Umbilical cord (tissue), 2 donors: Measurements from ENCODE around the gene TAF4. TPM values are rescaled to one million over a fixed set of nuclear protein-coding genes. Genes with fewer than 3 reads are reported as not detected.
"Not testable (repeated sequence)": the region's sequence is repeated elsewhere in the genome, so short reads cannot be mapped to it uniquely, and the experiment has no call there.

Source experiments
- DNase-seq: peaks from one replicate; pipeline ENCODE4 v3.0.0-alpha.2; 2015; ENCODE audit warnings: low spot score
- total RNA-seq: library from RNA; depleted of rRNA; stranded (reverse); fragments of >200 nt; gene quantifications from one replicate; pipeline ENCODE4 v1.2.3, GENCODE V29; 2014; ENCODE audit warnings: low replicate concordance; ENCODE audit not compliant: insufficient read depth

Gene TAF4
- total RNA-seq, 1 donor from 2014 or later: 16.4 TPM

- no peak for DNase-seq
These were observed 9.3 kb downstream of the TAF4 start for GRCh38 chr20:62056377-62056776.

- not testable (repeated sequence) for DNase-seq
These were observed 9.9 kb downstream of the TAF4 start for GRCh38 chr20:62055862-62056115.

DNA sequence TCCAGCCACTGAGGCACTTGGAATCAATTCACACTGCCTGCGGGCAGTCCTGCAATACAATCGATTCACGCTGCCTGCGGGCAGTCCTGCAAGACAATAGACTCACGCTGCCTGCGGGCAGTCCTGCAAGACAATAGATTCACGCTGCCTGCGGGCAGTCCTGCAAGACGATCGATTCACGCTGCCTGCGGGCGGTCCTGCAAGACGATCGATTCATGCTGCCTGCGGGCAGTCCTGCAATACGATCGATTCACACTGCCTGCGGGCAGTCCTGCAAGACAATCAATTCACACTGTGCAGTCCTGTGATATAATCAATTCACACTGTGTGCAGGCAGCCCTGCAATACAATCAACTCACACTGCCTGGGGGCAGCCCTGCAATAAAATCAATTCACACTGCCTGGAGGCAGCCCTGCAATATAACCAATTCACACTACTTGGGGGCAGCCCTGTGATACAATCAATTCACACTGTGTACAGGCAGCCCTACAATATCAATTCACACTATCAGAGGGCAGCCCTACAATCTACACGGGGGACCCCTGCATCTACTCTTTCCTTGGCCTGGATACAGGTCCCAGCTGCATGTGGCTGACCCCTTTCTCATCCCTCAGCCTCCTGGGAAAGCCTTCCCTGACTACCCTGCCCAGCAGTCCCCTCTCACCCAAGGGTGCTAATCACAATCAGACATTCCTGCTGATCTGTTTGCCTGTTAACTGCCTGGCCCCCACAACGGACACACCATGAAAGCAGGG is 10.4 kb downstream of the TAF4 start:
- DNase-seq: no peak

GRCh38 chr20:62054451-62054953 is 11.2 kb downstream of the TAF4 start:
- no peak for DNase-seq

- DNase-seq: no peak
These were observed 12.1 kb downstream of the TAF4 start for GRCh38 chr20:62053465-62054196.

GRCh38 chr20:62052842-62053464 is 12.7 kb downstream of the TAF4 start:
- DNase-seq: no peak

GRCh38 chr20:62052336-62052841 is 13.3 kb downstream of the TAF4 start:
- DNase-seq: no peak

DNA sequence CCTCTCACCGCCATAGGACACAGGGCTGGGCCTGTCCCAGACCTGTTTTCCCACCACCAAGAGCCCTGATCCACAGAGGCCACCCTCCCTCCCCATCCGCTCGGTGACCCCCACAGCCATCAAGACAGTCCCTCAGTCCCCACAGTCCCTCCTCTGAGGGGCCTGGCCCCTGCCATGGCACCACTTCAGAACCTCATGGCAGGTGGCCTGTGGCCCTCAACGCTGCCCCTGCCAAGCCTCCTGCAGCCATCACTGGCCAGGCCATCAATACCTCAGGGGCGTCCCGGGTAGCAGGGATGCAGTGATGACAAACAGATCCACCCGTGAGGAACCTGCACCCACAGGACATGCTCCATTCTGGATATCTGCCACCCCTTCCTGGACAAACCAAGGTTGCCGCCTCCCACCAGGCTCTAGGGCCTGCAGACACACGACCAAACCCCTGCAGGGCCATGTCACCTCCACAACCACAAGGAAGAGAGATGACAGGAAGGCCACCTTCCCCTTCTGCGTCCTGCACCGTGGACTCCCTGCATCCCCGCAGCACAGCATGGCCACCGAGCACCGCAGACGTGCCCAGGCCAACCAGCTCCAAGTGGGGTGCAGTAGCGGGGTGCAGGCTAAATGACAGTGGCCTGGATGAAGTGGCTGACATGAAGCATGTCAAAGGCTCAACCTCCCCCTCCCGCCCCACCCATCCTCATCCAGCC is 14.0 kb downstream of the TAF4 start:
- DNase-seq: no peak

GRCh38 chr20:62051144-62051543 is 14.5 kb downstream of the TAF4 start:
- DNase-seq: peak; percentile 49

DNA sequence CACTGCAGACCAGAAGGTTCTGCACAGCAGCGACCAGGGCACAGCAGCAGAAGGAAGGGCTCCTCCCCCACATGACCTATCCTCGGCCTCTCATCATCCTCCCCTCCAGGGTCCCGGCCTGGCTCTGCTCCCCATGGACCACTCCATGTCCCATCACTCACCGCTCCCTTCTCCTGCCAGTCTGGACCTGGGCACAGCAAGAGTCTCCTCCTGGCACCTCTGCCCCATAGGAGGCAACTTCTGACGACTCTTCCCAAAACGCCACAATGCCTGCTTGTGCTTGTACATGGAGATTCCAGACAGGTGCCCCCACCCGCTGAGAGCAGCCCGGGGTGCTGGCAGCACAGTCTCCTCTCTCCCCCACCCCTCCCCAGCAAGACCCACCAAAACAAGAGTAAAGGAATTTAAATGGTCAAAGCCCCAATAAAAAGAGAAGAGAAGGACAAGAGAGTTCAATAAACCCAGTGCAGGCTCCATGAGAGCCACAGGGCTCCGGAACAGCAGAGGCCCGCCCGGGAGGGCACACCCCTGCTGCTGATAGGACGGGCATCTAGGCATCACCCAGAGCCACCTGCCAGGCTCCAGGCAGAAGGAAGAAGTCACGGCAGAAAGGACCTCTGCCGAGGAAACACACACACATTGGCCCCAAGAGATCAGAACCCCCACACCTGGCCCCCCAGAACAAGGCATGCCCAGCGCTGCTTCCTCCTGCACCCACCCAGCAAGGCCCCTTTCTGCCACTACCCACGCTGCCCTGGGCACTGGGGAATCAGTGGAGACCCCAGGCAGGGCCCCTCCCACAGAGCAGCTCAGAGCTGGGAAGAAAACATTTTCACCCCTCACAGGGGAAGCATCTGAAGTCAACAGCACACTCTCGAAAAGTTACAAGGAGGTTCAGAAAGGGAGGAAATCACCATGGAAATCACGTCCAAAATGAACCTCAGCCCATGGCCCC is 15.2 kb downstream of the TAF4 start:
- DNase-seq: no peak

DNA sequence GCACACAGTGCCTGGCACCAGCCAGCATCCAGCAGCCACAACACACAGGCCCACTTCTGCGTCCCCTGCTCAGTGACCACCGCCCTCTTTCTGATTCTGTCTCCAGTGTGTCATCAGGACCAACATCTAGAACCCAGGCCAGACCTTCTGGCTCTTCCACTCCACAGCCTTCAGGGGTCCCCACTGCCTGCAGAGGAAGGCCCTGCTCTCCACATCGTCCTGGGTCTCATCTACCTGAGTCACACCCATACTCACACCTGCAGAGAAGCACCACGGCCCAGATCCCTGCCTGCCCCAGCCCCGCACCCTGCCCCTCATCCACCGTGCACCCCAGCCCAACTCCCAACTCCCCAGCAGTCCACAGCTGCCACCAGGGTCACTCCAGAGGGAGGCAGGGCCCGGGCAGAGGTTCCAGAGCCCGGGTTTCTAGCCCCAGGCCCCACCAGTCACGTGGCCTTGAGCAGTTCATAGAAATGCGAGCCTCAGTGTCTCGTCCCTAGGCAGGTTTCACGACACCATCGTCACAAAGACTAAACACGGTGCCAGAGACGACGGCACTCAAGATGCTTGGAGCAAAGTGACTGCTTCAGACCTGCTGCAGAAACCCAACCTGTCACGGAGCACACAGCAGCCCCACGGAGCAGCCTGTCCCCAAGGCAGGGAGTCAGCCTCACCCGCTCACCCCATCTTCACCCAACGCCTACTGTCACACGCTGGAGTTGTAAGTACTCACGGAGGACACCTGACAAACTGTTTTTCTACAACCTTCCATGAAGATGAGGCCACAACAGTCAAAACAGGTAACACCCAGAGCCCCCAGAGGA is 16.1 kb downstream of the TAF4 start:
- DNase-seq: no peak

DNA sequence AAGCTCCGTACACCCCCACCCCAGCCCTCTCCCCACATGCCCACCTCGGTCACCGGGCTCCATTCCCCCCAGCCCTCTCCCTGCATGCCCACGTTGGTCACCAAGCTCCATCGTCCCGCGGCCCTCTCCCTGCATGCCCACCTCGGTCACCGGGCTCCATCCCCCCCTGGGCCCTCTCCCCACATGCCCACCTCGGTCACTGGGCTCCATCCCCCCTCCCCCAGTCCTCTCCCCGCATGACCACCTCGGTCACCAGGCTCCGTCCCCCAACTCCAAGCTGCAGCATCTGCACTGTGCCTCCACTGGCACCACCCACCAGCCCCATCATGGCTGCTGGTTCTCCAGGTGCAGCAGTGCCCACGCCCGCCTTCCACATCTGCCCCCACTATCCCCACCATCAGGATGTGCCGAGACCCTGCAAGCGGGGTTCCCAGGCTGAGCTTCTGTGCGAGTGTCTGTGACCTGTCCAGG is 16.8 kb downstream of the TAF4 start:
- DNase-seq: no peak

GRCh38 chr20:62048346-62048761 is 17.3 kb downstream of the TAF4 start:
- DNase-seq: no peak

DNA sequence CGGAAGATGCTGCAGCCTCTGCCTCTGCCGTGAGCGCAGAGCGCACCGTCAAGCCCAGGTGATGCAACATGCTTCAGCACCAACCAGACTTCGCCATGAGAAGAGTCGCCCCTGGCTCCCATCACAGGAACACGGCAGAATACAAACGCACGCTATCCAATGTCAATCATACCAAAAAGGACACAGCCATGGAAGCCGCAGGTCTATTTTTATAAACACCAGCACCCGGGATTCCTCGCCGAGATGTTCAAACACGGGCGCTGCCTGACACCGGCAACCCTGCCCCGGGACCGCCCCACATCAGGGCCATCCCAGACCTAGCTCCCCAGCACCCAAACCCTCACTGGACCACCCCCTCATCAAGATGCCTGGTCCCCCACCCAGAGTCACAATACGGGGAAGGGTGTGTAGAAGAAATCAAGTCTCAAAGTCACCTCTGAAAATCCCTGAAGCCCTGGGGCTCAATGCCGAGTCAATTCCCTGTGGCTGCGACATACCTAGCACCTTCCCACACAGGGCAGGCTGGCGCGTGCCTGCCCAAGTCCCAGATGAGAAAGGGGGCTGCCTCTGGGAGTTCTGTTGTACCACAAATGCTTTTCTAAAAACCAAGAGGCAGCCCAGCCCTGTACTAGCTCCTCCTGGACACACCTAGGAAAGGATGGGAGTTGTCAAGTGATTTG is 17.9 kb downstream of the TAF4 start:
- no peak for DNase-seq

DNA sequence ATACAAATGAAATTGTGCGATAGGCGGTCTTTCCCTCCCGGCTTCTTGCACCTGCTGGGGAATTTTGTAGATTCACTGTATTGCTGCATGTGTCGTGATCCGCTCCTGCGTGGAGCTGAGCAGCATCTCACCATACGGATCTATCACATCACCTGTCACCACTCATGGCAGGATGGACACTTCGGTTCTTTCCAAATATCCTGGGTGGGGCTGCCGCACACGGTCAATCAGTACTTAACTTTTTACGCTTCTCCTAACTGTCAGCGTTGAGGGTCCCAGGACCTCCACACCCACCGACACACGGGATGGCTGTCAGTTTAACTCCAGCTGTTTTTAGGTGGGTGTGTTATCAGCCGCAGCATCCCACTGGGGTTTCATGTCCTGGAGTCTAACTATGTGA is 19.2 kb downstream of the TAF4 start:
- DNase-seq: no peak

DNA sequence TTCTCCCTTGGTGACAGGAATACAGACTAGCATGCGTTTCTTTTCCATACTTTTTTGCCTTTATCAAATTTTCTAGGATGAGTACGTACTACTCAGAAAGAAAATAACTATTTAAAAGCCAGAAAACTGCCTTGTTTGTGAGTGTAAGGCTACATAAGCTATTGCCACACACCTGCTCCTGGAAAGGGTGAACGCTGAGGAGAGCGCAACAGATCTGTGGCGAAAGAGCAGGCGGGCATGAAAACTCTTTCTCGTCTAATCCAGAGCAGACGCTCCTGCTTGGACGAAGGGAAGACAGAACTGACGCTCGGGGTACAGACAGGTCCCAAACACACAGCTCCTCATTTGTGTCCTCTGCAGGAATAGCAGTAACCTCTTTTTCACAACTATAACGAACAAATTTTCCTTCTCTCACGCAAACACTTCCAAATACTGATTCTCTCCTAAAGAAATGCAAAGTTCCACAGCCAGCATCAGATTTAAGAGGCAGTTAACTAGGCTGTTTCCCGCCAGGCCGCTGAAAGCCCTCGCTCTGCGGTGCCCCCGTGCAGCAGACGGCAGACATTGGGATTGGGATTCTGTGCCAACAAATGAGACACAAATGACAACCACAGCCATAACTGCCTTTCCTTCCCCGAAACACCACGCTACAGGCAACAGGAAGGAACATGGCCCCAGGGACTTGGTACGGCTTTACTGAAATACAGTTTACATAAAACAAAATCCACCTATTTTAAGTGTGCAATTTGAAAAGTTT is 20.0 kb downstream of the TAF4 start:
- no peak for DNase-seq

DNA sequence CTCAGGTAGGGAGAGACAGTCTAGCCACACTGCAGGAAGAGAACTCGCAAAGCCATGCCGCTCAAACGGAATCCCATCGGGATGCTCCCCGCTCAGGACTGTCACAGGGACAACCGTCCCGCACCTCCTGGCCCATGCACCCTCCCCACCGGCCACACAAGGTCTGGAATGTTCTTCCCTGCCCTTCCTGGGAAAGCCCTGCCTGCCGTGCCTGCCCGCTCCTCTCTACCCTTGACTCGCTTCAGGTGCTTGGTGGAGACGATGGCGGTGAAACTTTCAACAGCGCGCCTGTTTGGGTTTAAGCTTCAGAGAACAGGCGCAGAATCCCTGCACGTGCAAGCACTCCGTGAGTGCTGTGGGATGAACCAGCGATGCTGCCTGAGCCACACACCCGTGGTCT is 20.6 kb downstream of the TAF4 start:
- DNase-seq: no peak

DNA sequence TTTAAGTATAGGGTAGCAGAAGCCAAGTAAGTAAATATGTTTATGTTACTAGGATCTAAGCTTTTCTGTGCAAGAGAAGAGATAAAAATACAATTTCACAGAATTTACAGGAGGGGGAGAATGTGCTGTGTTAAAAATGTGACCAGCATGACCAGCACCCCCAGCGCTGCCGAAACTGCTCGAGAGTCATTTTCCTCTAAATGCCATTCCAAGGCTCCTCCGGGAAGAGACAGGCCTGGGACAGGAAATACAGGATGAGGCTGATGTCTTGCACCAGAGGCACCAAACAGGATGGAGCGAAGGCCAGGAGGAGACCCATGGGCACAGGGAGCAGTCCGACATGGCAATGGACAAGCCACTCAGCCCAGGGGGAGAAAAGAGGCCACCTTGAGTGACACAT is 21.1 kb downstream of the TAF4 start:
- no peak for DNase-seq
